HL-60/S4 (cell line): ENCODE data around the gene PWP2.
"Not testable (repeated sequence)": the region's sequence is repeated elsewhere in the genome, so short reads cannot be mapped to it uniquely, and the experiment has no call there.

Experiments
- in situ Hi-C: fragments of 300-500 bp; cut with MboI; formaldehyde crosslinking; loops from 2 replicates; pipeline ENCODE4 v1.14.3; 2022; ENCODE audit warnings: low sequenced_read_pairs

Gene PWP2

DNA sequence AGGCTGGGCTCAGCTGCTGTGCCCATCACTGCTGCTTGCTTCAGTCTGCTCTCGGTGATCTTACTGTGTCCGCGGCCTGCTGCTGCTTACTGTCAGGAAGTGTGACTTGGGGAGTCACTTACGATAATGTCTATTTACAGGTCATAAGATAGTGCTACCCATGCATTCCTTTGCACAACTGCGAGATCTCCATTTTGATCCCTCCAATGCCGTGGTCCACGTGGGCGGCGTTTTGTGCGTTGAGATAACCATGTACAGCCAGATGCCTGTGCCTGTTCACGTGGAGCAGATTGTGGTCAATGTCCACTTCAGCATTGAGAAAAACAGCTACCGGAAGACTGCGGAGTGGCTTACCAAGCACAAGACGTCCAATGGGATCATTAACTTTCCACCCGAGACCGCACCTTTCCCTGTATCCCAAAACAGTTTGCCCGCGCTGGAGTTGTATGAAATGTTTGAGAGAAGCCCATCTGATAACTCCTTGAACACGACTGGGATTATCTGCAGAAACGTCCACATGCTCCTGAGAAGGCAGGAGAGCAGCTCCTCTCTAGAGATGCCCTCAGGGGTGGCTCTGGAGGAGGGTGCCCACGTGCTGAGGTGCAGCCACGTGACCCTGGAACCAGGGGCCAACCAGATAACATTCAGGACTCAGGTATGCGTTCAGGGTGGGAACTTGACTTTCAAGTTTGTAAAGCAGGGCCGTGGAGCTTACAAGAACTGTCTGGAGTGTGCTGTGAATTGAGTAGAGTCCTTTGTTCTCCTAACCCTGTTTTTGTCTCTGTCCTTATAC, 24.4 kb upstream of the PWP2 start:
- in situ Hi-C loops = no loop called here

- in situ Hi-C loops = no loop called here
Observed at GRCh38 chr21:44083631-44084291, 23.4 kb upstream of the PWP2 start.

DNA sequence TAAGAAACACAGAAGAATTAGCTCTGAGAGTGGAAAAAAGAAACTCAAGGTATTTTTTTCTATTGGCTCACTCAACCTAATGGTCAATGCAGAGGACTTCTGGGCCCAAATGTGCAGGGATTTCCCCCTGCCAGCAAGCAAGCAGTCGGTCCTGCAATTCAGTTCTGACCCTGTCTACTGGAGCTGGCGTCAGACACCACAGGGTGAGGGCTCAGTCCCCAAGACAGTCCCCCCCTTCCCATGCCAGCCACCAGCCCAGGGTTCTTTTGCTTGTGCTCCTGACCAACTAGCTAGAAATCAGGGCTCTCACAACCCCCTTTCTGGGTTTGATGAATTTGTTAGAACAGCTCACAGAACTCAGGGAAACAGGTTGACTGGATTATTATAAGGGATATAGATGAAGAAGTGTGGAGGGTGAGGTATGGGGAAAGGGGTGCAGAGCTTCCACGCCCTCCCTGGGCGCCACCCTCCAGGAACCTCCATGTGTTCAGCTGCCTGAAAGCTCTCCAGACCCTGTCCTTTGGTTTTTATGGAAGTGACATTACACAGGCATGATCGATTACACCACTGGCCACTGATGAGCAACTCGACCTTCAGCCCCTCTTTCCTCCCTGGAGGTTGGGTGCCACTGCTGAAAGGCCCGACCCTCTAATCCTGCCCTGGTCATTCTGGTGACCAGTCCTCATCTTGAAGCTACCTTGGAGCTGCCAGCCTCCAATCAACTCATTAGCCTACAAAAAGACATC, 22.5 kb upstream of the PWP2 start:
- in situ Hi-C loops = no loop called here

- in situ Hi-C loops = no loop called here
Observed at GRCh38 chr21:44085491-44086321, 21.5 kb upstream of the PWP2 start.

GRCh38 chr21:44086636-44087425, 20.4 kb upstream of the PWP2 start:
- in situ Hi-C loops = no loop called here

GRCh38 chr21:44087426-44088400, 19.5 kb upstream of the PWP2 start:
- in situ Hi-C loops = no loop called here

DNA sequence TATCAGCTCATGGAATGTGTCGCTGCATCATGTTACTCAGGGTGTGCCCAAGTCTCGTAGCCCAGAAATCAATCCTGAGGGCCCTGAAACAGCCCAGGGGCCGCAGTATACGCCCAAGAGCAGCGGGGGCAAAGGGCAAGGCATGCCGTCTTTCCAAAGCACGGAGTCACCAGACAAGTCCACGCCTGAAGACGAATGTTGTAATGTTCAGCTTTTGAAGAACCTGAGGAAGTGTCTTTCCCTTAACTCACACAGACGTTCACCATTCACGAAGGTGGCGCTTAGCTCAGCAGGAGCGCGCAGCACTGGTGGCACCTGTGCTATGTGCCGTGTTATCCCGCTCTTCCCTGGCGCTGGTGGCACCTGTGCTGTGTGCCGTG, 18.8 kb upstream of the PWP2 start:
- in situ Hi-C loops = no loop called here

- in situ Hi-C loops = no loop called here
Observed at GRCh38 chr21:44089001-44089911, 17.9 kb upstream of the PWP2 start.

DNA sequence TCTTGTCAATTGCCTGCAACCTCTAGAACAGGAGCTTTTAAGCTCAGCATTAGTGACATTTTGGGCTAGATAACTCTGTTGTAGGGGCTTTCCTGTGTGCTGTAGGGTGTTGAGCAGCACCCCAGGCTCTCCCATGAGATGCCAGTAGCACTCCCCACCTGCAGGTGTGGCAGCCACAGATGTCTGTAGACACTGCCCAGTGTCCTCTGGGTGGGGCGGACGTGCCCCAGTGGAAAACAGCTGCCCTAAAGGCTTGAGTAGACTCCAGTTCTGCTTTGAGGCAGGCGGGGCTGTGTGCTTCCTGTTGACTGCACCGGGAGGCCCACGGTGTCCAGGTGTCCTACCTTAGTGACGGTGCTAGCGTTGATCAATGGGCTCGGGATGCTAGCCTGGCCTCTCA, 16.9 kb upstream of the PWP2 start:
- in situ Hi-C loops = no loop called here

DNA sequence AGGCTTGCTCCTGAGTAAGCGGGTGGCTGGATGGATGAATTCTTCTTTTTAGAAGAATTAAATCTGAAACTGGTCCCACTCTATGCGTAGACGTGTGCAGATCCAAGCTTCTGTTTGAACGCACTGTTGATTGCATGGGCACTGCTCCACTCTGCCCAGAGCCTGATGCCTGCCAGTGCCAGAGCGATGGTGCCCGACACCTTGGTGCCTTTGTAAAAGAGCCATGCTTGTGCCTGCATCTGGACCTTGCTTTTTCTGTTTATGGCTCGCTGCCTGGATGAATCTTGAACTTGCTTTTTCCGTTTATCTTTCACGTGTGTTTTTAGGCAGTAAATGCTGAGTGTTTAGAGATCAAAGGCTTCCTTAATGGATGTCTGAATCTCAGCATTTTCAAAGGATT, 15.0 kb upstream of the PWP2 start:
- in situ Hi-C loops = no loop called here

DNA sequence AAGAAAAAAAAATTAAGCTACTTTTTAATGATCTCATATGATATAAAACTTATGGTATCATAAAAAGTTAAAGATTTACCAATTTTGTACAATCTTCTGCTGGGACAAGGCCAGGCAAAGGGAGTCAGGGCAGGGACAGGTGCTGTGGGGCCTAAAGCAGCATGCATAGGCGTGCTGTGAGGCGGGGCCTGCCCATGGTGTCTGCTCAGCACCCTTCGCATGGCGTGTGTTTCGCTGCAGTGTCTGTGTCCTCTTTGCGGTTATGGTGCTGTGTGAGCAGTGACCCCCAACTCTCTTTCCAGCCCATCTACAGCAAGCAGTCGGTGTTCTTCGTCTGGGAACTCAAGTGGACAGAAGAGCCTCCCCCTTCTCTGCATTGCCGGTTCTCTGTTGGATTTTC, 13.4 kb upstream of the PWP2 start:
- in situ Hi-C loops = no loop called here

- in situ Hi-C loops = no loop called here
Observed at GRCh38 chr21:44094832-44095231, 12.4 kb upstream of the PWP2 start.

DNA sequence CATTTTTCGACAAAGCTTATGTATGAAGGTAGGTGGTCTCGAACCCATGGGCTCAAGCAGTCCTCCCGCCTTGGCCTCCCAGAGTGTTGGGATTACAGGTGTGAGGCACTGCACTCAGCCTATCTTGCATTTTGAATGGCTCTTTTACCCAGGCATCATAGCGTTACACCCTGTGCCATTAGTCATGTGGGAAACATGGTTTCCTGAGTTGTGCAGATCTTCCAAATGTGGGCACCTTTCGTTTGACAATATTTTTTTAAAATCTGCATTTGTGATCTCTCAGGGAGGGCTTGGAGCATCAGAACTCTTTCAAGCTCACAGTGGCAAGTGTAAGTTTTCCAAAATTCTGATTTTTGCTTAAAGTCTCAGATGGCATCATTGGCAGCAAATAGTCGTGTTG, 8.7 kb upstream of the PWP2 start:
- in situ Hi-C loops = not testable (repeated sequence)

DNA sequence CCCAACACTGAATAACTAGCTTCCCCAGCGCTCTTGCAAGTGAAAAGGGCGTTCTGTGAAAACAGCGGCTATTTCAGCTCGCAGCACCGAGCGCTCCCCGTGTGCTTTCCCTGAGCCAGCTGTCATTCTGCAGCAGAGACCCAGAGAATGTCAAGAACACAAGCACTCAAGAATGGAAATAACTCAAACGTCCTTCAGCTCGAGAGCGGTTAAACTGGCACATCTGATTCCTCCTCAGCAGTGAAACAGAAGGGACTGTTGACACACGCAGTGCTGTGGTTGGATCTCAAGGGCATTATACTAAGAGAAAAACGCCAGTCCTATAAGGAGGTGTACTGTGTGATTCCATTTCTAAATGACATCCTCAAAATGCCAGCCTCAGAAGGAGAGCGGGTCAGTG, 8.2 kb upstream of the PWP2 start:
- in situ Hi-C loops = not testable (repeated sequence)

DNA sequence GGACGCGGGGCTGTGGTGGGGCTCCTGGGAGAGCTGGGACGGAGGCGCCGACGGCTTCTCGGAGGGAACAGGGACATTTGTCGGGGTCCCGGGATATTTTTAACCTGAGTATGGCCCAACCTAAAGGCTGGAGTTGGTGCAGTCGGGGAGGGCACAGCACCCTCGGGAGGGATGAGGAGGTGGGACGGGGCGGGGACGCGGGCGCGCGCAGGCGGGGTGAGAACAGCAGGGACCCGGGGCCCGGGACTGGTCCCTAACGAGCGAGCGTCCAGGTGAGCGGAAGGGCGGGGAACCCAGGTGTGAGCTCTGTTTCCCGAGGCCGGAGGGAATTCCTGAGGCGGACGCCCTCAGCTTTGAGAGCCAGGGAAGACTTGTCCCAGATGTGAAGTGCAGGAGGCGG, 390 bp downstream of the PWP2 start:
- in situ Hi-C loops = not testable (repeated sequence)

DNA sequence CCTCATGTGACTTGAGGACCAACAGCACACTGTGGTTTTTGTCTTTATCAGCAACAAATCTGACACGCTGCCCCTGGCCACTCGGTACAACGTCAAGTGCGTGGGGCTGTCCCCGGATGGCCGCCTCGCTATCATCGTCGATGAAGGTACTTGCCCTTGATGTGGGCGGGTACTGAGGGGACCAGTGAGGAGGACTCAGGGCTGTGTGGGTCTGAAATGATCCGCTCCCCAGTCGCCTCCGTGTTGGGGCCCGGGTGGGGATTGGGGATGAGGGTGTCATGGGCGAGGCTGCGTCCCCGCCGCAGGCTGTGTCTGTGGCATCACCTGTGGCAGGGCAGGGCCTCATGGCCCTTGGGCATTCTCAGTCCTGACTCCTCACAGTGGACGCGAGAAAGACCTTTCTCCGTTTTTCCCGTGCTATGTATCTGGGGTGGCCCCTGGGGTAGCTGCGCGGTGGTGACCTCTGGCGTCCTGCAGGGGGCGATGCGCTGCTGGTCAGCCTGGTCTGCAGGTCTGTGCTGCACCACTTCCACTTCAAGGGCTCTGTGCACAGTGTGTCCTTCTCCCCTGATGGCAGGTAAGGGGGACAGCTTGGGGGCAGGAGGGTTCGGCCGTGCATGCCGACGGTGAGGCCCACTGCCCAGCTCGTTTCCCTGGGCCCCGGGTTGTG, 6.6 kb downstream of the PWP2 start:
- in situ Hi-C loops = not testable (repeated sequence)

GRCh38 chr21:44122131-44122530, 14.9 kb downstream of the PWP2 start:
- in situ Hi-C loops = not testable (repeated sequence)

- in situ Hi-C loops = not testable (repeated sequence)
Observed at GRCh38 chr21:44127827-44128226, 20.6 kb downstream of the PWP2 start.
